Naive thymus-derived CD4-positive, alpha-beta T cell (primary cell): ENCODE measurements around the gene NT5C2. TPM values are rescaled to one million over a fixed set of nuclear protein-coding genes. Genes with fewer than 3 reads are reported as not detected.
"Not testable (repeated sequence)": the region's sequence is repeated elsewhere in the genome, so short reads cannot be mapped to it uniquely, and the experiment has no call there.

Experiments used
- ATAC-seq: fragments of 150-1000 bp; cut with Tn5 transposase; 2 replicates; pipeline ENCODE4 v1.10.0; 2021; ENCODE audit warnings: mild to moderate bottlenecking, moderate library complexity
- CTCF ChIA-PET: fragments of 350-600 bp; sonication (Branson Sonifier 250); formaldehyde crosslinking; loops from one replicate; lab custom pipeline; 2021; ENCODE audit warnings: antibody characterized with exemption; lab: Charles Lee
- POLR2A ChIA-PET: fragments of 350-600 bp; sonication (Branson Sonifier 250); formaldehyde crosslinking; loops from one replicate; lab custom pipeline; 2021; ENCODE audit warnings: antibody characterized with exemption, inconsistent platforms; lab: Charles Lee
- DNase-seq, 9 donors: peaks; one replicate each; pipeline versions ENCODE4 v3.0.0 to v3.0.0-alpha.2; 2020 to 2022; ENCODE audit warnings: mixed read lengths in 1 of 9
- H3K27ac ChIP-seq: one replicate; pipeline ENCODE4 v1.7.0; 2013; ENCODE audit warnings: mild to moderate bottlenecking, low read depth, low read length, moderate library complexity
- H3K27me3 ChIP-seq, 2 donors: one replicate each; pipeline ENCODE4 v1.7.0; 2013; ENCODE audit warnings: low read length in 2 of 2, mild to moderate bottlenecking in 2 of 2, moderate library complexity in 2 of 2; ENCODE audit not compliant: control insufficient read depth in 2 of 2, insufficient read depth in 2 of 2
- H3K36me3 ChIP-seq, 3 experiments: 1 replicate in 2 of 3; 2 replicates in 1 of 3; pipeline ENCODE4 v1.7.0; 2013; ENCODE audit warnings: low read length in 3 of 3, mild to moderate bottlenecking in 3 of 3, moderate library complexity in 1 of 3; ENCODE audit not compliant: insufficient read depth in 3 of 3, control insufficient read depth in 2 of 3
- H3K4me1 ChIP-seq, 2 donors: one replicate each; pipeline ENCODE4 v1.7.0; 2013; ENCODE audit warnings: low read length in 2 of 2, mild to moderate bottlenecking in 2 of 2, moderate library complexity in 1 of 2; ENCODE audit not compliant: control insufficient read depth in 2 of 2, insufficient read depth in 2 of 2
- H3K4me3 ChIP-seq: 2 replicates; pipeline ENCODE4 v1.7.0; 2013; ENCODE audit warnings: mild to moderate bottlenecking, low read length
- H3K9me3 ChIP-seq, 3 experiments: 1 replicate in 2 of 3; 2 replicates in 1 of 3; pipeline ENCODE4 v1.7.0; 2013; ENCODE audit warnings: low read length in 3 of 3; ENCODE audit not compliant: control insufficient read depth in 2 of 3
- H3K27ac Mint-ChIP-seq, 9 donors: one replicate each; pipeline ENCODE4 v1.8.0; 2020 to 2022; ENCODE audit warnings: mixed read lengths in 9 of 9, mild to moderate bottlenecking in 8 of 9, moderate library complexity in 5 of 9, inconsistent platforms in 2 of 9
- H3K27me3 Mint-ChIP-seq, 5 donors: one replicate each; pipeline ENCODE4 v1.8.0; 2021 to 2022; ENCODE audit warnings: mixed read lengths in 5 of 5, mild to moderate bottlenecking in 1 of 5
- H3K36me3 Mint-ChIP-seq, 5 donors: one replicate each; pipeline ENCODE4 v1.8.0; 2020 to 2022; ENCODE audit warnings: mixed read lengths in 5 of 5, mild to moderate bottlenecking in 3 of 5, inconsistent platforms in 1 of 5
- H3K4me1 Mint-ChIP-seq, 7 donors: one replicate each; pipeline ENCODE4 v1.8.0; 2020 to 2022; ENCODE audit warnings: mixed read lengths in 7 of 7, mild to moderate bottlenecking in 3 of 7, inconsistent platforms in 1 of 7
- H3K4me3 Mint-ChIP-seq, 10 donors: one replicate each; pipeline ENCODE4 v1.8.0; 2020 to 2022; ENCODE audit warnings: mild to moderate bottlenecking in 10 of 10, mixed read lengths in 10 of 10, moderate library complexity in 6 of 10, inconsistent platforms in 2 of 10
- H3K9me3 Mint-ChIP-seq, 11 donors: one replicate each; pipeline ENCODE4 v1.8.0; 2020 to 2022; ENCODE audit warnings: mixed read lengths in 11 of 11, mild to moderate bottlenecking in 4 of 11, inconsistent platforms in 1 of 11, moderate library complexity in 1 of 11
- intact Hi-C, 2 donors: fragments of 100-400 bp; cut with micrococcal nuclease; formaldehyde crosslinking; loops; one replicate each; pipeline ENCODE4 v1.15.1; 2023
- polyA plus RNA-seq, 2 donors: library from polyadenylated mRNA; unstranded; fragments of 300-500 nt; fragmentation: Illumina TruSeq; gene quantifications; one replicate each; pipeline ENCODE4 v1.2.3, GENCODE V29; 2021
- total RNA-seq, 6 experiments: library from RNA in 5 of 6; stranded (reverse) in 5 of 6; gene quantifications; 1 replicate in 5 of 6; 2 replicates in 1 of 6; pipeline ENCODE4 v1.2.3 and lab custom pipeline; 2021 to 2026

NT5C2 gene
- total and polyA plus RNA-seq, 7 experiments from 2014 or later: 48.7 to 87.8 (median 68.9) TPM

- no peaks in the 10 kb centered on the region for H3K4me1 ChIP-seq
- H3K36me3 ChIP-seq: peaks cover 0 to 3% (median 0%) of the 10 kb centered on the region in 3 experiments
- ChIA-PET POLR2A (interaction anchor here (0.6 kb wide), 1 partner anchor 19 kb away, joined by 4 read pairs; no protein-coding TSS in a partner anchor), CTCF (interaction anchor here (0.8 to 4.1 kb wide), 4 partner anchors 31 to 232 kb away, joined by 3 to 27 read pairs (median 12); partner anchors contain the start of genes CNNM2 and CYP17A1)
- no peaks in the 10 kb centered on the region for H3K27me3 ChIP-seq
- no peaks in the 10 kb centered on the region for H3K9me3 ChIP-seq
- H3K9me3 Mint-ChIP-seq: no peaks in the 10 kb centered on the region
- DNase-seq: no peak
- ATAC-seq: no peak
- intact Hi-C loops: loop anchor here (5.0 to 10.0 kb wide), 2 partner anchors 341 to 417 kb away; no protein-coding TSS in a partner anchor
- H3K4me1 Mint-ChIP-seq: peaks cover 16 to 35% (median 23%) of the 10 kb centered on the region in 7 donors
- peaks cover 0 to 14% (median 0%) of the 10 kb centered on the region in 5 donors for H3K36me3 Mint-ChIP-seq
- H3K27ac ChIP-seq: no peak overlapping the region
- H3K27ac Mint-ChIP-seq: no peak overlapping the region
- no peak overlapping the region for H3K4me3 ChIP-seq
- H3K4me3 Mint-ChIP-seq: no peak overlapping the region
- no peaks in the 10 kb centered on the region for H3K27me3 Mint-ChIP-seq
Measured at GRCh38 chr10:103067956-103068355, 125.1 kb downstream of the NT5C2 start.

GRCh38 chr10:103067484-103067883 lies 125.6 kb downstream of the NT5C2 start:
- Histone ChIP-seq H3K9me3 (no peaks in the 10 kb centered on the region), H3K4me3 (no peak overlapping the region), H3K27ac (no peak overlapping the region), H3K36me3 (peaks cover 0 to 3% (median 0%) of the 10 kb centered on the region in 3 experiments), H3K4me1 (no peaks in the 10 kb centered on the region), H3K27me3 (no peaks in the 10 kb centered on the region)
- Mint-ChIP-seq H3K4me3 (no peak overlapping the region), H3K27me3 (no peaks in the 10 kb centered on the region), H3K27ac (peak overlapping the region in 1 of 9 donors; percentile 41), H3K4me1 (peaks cover 16 to 35% (median 23%) of the 10 kb centered on the region in 7 donors), H3K9me3 (no peaks in the 10 kb centered on the region), H3K36me3 (peaks cover 0 to 13% (median 0%) of the 10 kb centered on the region in 5 donors)
- ATAC-seq: no peak
- intact Hi-C loops: loop anchor here (5.0 to 10.0 kb wide), 2 partner anchors 340 to 417 kb away; no protein-coding TSS in a partner anchor
- ChIA-PET CTCF (interaction anchor here (0.7 to 3.2 kb wide), 3 partner anchors 30 to 231 kb away, joined by 3 to 20 read pairs (median 3); partner anchors contain the start of gene CYP17A1), POLR2A (no interaction called here)
- DNase-seq: no peak

GRCh38 chr10:103067099-103067477 lies 126.0 kb downstream of the NT5C2 start:
- CTCF ChIA-PET: interaction anchor here (0.7 kb wide), 1 partner anchor 150 kb away, joined by 3 read pairs; no protein-coding TSS in a partner anchor
- POLR2A ChIA-PET: not testable (repeated sequence)
- H3K36me3 Mint-ChIP-seq: peaks cover 0 to 13% (median 0%) of the 10 kb centered on the region in 5 donors

GRCh38 chr10:103066141-103067098 lies 126.7 kb downstream of the NT5C2 start:
- Histone ChIP-seq H3K9me3 (no peaks in the 10 kb centered on the region), H3K4me3 (no peak overlapping the region), H3K27me3 (no peaks in the 10 kb centered on the region), H3K27ac (no peak overlapping the region), H3K4me1 (no peaks in the 10 kb centered on the region), H3K36me3 (no peaks in the 10 kb centered on the region)
- ATAC-seq (no peak), DNase-seq (no peak)
- H3K4me3 Mint-ChIP-seq: no peak overlapping the region
- ChIA-PET CTCF (interaction anchor here (0.7 to 1.9 kb wide), 3 partner anchors 149 to 230 kb away, joined by 3 to 5 read pairs (median 3); partner anchors contain the start of genes CNNM2 and CYP17A1), POLR2A (interaction anchor here (1.3 kb wide), 1 partner anchor 149 kb away, joined by 4 read pairs; the partner anchor contains the start of gene CNNM2)
- peak overlapping the region in 2 of 9 donors; percentile 36 to 51 for H3K27ac Mint-ChIP-seq
- H3K36me3 Mint-ChIP-seq: peaks cover 0 to 13% (median 0%) of the 10 kb centered on the region in 5 donors
- H3K4me1 Mint-ChIP-seq: peaks cover 16 to 32% (median 23%) of the 10 kb centered on the region in 7 donors
- H3K9me3 Mint-ChIP-seq: no peaks in the 10 kb centered on the region
- intact Hi-C loops: loop anchor here (5.0 to 10.0 kb wide), 2 partner anchors 339 to 418 kb away; no protein-coding TSS in a partner anchor
- H3K27me3 Mint-ChIP-seq: no peaks in the 10 kb centered on the region

More at GRCh38 chr10:103067099-103067477, 126.0 kb downstream of the NT5C2 start:
- not testable (repeated sequence) for H3K27me3 ChIP-seq, H3K36me3 ChIP-seq, H3K27me3 Mint-ChIP-seq, DNase-seq, H3K4me1 ChIP-seq, H3K4me3 ChIP-seq, H3K4me3 Mint-ChIP-seq, H3K9me3 Mint-ChIP-seq, H3K9me3 ChIP-seq, ATAC-seq, H3K27ac Mint-ChIP-seq, H3K27ac ChIP-seq
- intact Hi-C loops: loop anchor here (5.0 to 10.0 kb wide), 2 partner anchors 340 to 418 kb away; no protein-coding TSS in a partner anchor
- peaks cover 16 to 35% (median 23%) of the 10 kb centered on the region in 7 donors for H3K4me1 Mint-ChIP-seq

- Mint-ChIP-seq H3K27me3 (no peaks in the 10 kb centered on the region), H3K27ac (no peak overlapping the region), H3K9me3 (no peaks in the 10 kb centered on the region), H3K4me3 (no peak overlapping the region), H3K4me1 (peaks cover 7 to 19% (median 13%) of the 10 kb centered on the region in 7 donors), H3K36me3 (peaks cover 0 to 13% (median 0%) of the 10 kb centered on the region in 5 donors)
- no peak overlapping the region for H3K27ac ChIP-seq
- ATAC-seq (no peak), DNase-seq (no peak)
- ChIA-PET POLR2A (interaction anchor here (0.6 kb wide), 1 partner anchor 227 kb away, joined by 4 read pairs; no protein-coding TSS in a partner anchor), CTCF (interaction anchor here (0.7 to 1.9 kb wide), 2 partner anchors 88 to 148 kb away, joined by 3 to 5 read pairs; partner anchors contain the start of gene CNNM2)
- no peaks in the 10 kb centered on the region for H3K4me1 ChIP-seq
- no peak overlapping the region for H3K4me3 ChIP-seq
- intact Hi-C loops: loop anchor here (5.0 to 10.0 kb wide), 2 partner anchors 338 to 420 kb away; no protein-coding TSS in a partner anchor
- no peaks in the 10 kb centered on the region for H3K27me3 ChIP-seq
- no peaks in the 10 kb centered on the region for H3K36me3 ChIP-seq
- no peaks in the 10 kb centered on the region for H3K9me3 ChIP-seq
Measured at GRCh38 chr10:103064956-103065355, 128.1 kb downstream of the NT5C2 start.
